GM19025 (cell line): ENCODE measurements around the gene FGF11.
A peak's percentile ranks its signal among the peaks of the same experiment; 100 is the strongest.
"Not testable (repeated sequence)": the region's sequence is repeated elsewhere in the genome, so short reads cannot be mapped to it uniquely, and the experiment has no call there.

Experiments
- ATAC-seq: cut with Tn5 transposase; IDR thresholded peaks from one replicate; pipeline ENCODE4 v1.9.1; 2021; ENCODE audit warnings: mild to moderate bottlenecking, low read depth, moderate library complexity; ENCODE audit not compliant: unreplicated experiment

Gene FGF11

GRCh38 chr17:7476951-7477350 lies 37.6 kb downstream of the FGF11 start:
- ATAC-seq = no peak

DNA sequence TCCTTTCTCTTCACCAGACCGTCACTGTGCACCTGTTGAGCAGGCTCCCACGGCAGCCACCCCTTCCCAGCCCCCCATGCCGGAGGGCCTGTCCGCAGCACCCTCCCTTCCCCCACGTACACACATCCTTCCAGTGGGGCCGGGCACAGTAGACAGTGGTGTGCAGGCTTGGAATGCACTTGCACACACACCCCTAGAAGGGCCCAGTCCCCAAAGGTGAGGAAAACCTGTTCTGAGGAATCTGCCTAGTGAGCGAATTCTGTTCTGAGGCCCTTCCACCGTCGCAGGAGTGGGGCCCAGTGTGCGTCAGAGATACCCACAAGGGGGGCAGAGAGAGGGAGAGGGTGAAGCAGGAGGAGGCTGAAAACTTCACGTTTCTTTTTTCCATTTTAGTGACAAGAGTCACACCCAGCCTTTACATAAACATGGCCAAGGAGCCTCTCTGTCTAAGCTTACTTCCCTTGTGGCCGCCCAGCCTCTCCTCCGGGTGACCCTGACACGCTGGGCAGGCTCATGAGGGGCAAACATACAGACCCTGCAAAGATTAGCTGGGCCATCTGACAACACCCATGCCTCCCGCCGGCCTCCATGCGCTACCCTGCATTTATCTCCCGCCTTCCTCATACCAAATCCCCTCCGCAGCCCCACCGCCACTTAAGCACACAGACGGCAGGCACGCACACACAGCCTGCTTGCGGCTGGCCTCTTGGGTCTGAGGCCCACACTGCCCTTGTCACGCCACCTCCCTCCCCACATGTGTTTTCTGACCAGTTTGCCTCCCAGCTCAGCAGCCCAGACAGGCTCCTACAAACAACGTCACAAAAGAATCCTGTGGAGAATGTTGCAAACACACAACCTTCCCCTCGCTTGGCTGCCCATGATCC lies 38.3 kb downstream of the FGF11 start:
- ATAC-seq = no peak

- ATAC-seq = no peak
These were observed 39.2 kb downstream of the FGF11 start for GRCh38 chr17:7478276-7479212.

GRCh38 chr17:7479213-7480088 lies 40.1 kb downstream of the FGF11 start, which contains the start of gene ZBTB4:
Gene ZBTB4, minus strand, starts transcription at chr17:7479631. Its CDS starts 12,830 bp downstream, at chr17:7466801.
- ATAC-seq = no peak

GRCh38 chr17:7480089-7480384 lies 40.7 kb downstream of the FGF11 start:
- no peak for ATAC-seq

DNA sequence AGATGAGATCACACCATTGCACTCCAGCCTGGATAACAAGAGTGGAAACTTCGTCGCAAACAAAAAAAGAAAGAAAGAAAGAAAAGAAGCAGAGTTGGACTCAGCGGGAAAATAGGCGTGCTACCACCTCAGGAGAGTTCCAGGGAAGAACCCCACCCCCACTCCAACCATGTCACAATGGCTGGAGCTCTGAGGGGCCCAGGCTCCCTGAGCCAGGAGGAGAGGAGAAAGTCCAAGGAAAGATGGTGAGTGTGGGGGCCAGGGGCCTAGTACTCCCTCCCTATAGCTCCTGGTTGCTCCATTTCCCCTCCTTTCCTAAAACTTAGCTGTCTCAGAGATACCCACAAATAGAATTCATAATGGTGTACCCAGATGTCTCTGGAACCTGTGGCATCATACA lies 42.0 kb downstream of the FGF11 start, which contains the start of gene SLC35G6:
Gene SLC35G6, plus strand, starts transcription at position 172 of the 400 bp plus-strand sequence. Its CDS starts 71 bp downstream, at position 243.
- ATAC-seq = not testable (repeated sequence)

DNA sequence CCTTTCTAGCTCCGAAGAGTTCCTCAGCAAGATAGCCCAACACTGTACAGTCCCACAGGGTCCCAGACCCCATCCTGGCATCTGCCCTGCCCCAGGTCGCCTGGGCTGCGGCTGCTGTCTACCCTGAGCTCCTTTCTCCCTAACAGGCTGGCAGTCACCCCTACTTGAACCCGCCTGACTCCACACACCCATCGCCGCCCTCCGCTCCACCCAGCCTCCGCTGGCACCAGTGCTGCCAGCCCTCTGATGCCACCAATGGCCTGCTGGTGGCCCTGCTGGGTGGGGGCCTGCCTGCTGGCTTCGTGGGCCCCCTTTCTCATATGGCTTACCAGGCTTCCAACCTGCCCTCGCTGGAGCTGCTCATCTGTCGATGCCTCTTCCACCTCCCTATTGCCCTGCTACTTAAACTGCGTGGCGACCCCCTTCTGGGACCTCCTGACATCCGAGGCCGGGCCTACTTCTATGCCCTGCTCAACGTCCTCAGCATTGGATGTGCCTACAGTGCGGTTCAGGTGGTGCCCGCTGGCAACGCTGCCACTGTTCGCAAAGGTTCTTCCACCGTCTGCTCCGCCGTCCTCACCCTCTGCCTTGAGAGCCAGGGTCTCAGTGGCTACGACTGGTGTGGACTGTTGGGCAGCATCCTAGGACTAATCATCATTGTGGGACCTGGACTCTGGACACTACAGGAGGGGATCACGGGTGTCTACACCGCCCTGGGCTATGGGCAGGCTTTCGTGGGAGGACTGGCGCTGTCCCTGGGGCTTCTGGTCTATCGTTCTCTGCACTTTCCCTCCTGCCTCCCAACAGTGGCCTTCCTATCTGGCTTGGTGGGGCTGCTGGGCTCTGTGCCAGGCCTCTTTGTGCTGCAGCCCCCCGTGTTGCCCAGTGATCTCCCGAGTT lies 42.8 kb downstream of the FGF11 start:
- ATAC-seq = not testable (repeated sequence)

- not testable (repeated sequence) for ATAC-seq
These were observed 43.4 kb downstream of the FGF11 start for GRCh38 chr17:7482742-7483088.

GRCh38 chr17:7483255-7484066 lies 44.1 kb downstream of the FGF11 start:
- ATAC-seq = peak; percentile 25

DNA sequence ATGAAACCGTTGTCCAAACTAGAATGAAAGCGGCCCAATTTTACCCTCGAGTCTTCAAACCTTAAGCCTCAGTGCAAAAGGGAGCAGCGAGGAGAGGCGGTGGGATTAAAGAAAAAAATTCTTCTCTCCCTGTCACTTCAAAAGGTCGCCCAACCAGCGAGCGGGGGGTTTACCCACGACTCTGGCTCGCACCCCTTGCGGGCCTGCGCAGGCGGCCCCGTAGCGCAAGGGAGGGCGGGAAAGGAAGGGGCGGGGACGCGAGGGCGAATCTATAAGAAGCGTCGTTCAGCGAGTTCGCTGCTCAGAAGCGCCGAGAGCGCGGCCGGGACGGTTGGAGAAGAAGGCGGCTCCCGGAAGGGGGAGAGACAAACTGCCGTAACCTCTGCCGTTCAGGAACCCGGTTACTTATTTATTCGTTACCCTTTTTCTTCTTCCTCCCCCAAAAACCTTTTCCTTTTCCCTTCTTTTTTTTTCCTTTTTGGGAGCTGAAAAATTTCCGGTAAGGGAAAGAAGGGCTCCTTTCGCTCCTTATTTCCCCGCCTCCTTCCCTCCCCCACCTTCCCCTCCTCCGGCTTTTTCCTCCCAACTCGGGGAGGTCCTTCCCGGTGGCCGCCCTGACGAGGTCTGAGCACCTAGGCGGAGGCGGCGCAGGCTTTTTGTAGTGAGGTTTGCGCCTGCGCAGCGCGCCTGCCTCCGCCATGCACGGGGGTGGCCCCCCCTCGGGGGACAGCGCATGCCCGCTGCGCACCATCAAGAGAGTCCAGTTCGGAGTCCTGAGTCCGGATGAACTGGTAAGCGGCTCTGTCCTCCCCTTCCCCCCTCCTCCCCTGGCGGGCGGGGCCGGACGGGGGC lies 45.0 kb downstream of the FGF11 start, which contains the start of gene POLR2A:
Gene POLR2A, plus strand, starts transcription at position 300 of the 852 bp plus-strand sequence.
- peak; percentile 65 for ATAC-seq

DNA sequence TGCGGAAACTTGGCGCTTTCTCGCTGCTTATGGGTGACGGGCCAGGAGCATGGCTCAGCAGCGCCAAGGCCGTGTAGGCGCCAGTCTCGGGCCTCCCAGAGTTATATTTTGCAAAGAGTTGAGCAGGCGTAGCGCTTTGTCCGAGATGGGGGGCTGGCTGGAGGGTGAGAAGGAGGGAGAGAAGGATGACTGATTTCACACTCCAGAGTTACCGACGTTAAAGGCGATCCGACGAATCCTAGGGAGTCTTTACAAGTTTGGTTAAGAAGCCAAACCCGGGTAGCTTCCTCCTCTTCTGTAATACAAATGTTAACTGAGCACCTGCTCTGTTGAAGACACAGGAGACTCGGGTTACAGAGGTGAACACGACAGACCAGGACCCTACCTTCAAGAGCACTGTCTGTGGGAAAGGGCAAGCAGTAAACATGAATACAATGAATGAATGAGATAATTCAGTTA lies 45.6 kb downstream of the FGF11 start:
- no peak for ATAC-seq

GRCh38 chr17:7486181-7486580 lies 46.9 kb downstream of the FGF11 start:
- ATAC-seq = no peak

- ATAC-seq = no peak
These were observed 50.8 kb downstream of the FGF11 start for GRCh38 chr17:7490144-7490543.

DNA sequence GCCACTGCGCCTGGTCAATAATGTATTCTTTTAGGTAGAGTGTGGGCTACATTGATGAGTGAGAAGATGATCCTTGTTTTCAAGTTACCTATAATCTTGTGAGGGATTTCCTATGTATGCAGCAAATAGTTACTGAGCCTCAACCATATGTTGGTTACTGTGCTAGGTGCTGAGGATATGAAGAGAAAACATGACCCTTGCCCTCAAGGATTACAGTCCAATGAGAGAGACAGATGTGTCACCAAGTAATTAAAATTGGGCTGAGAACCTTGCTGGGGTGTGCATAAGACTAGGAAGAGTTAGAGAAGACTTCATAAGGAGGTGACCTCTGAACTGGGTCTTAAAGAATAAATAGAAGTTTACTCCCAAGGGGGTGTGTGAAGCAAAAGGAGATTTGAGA lies 52.3 kb downstream of the FGF11 start:
- no peak for ATAC-seq

DNA sequence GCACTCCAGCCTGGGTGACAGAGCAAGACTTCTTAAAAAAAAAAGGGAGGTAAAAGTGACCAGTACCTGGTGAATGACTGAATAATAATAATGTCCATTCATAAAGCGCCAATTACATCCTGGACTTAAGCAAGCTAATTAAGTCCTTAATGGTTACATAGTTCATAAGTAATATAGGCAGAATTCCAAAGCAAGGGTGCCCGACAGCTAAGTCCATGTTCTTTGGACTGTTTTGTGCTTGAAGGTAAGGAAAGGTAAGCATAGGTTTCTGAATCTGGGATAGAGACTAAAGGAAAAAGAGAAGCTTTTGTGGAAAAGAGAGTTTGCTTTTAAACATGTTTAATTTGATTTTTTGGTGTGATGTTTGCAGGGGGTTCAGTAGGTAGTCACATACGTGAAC lies 54.6 kb downstream of the FGF11 start:
- ATAC-seq = no peak
